Sigmoid colon (tissue), 7 donors: Measurements from ENCODE around the gene NUCB1. TPM values are rescaled to one million over a fixed set of nuclear protein-coding genes. Genes with fewer than 3 reads are reported as not detected.
"Not testable (repeated sequence)": the region's sequence is repeated elsewhere in the genome, so short reads cannot be mapped to it uniquely, and the experiment has no call there.

Source experiments
- DNase-seq: peaks from one replicate; pipeline ENCODE4 v3.0.0-alpha.2; 2019
- H3K27ac ChIP-seq, 4 donors: fragments of 200-600 bp; sonication (generic); one replicate each; pipeline ENCODE4 v1.5.1; 2016 to 2019; ENCODE audit warnings: mild to moderate bottlenecking in 1 of 4
- H3K27me3 ChIP-seq, 3 donors: fragments of 200-600 bp; sonication (generic); one replicate each; pipeline ENCODE4 v1.5.1; 2019; ENCODE audit warnings: mild to moderate bottlenecking in 1 of 3
- H3K36me3 ChIP-seq, 4 donors: fragments of 200-600 bp; sonication (generic); one replicate each; pipeline ENCODE4 v1.5.1; 2016 to 2019
- H3K4me1 ChIP-seq, 4 donors: fragments of 200-600 bp; sonication (generic); one replicate each; pipeline ENCODE4 v1.5.1; 2017 to 2019
- H3K4me3 ChIP-seq, 4 donors: fragments of 200-600 bp; sonication (generic); one replicate each; pipeline ENCODE4 v1.5.1; 2017 to 2019; ENCODE audit warnings: mild to moderate bottlenecking in 2 of 4, moderate library complexity in 1 of 4
- H3K9me3 ChIP-seq, 4 donors: fragments of 200-600 bp in 3 of 4; sonication (generic) in 3 of 4; one replicate each; pipeline versions ENCODE4 v1.5.1 to v1.6.1; 2013 to 2019
- CTCF ChIP-seq, 4 experiments: fragments of 450-650 bp in 3 of 4; fragments of 200-600 bp in 1 of 4; IDR thresholded peaks; one replicate each; pipeline ENCODE4 v1.5.1; 2016 to 2019; ENCODE audit warnings: antibody characterized with exemption in 4 of 4, mild to moderate bottlenecking in 3 of 4, moderate library complexity in 2 of 4
- EP300 ChIP-seq, 4 donors: sonication (generic); formaldehyde crosslinking; IDR thresholded peaks; one replicate each; pipeline ENCODE4 v1.6.1; 2017; ENCODE audit warnings: antibody characterized with exemption in 4 of 4
- POLR2A ChIP-seq, 2 donors: fragments of 450-650 bp; IDR thresholded peaks; one replicate each; pipeline ENCODE4 v1.6.1; 2016; ENCODE audit warnings: antibody characterized with exemption in 2 of 2, mild to moderate bottlenecking in 2 of 2, moderate library complexity in 2 of 2
- POLR2AphosphoS5 ChIP-seq, 4 donors: sonication (generic); formaldehyde crosslinking; IDR thresholded peaks; one replicate each; pipeline ENCODE4 v1.6.1; 2017; ENCODE audit warnings: antibody characterized with exemption in 4 of 4
- WGBS, 2 donors: extraction: QIAGEN DNeasy Blood & Tissue Kit; methylation state at CpG; one replicate each; pipeline ENCODE4 v1.1.7; 2013; 5-methylcytosine and 5-hydroxymethylcytosine counted together
- intact Hi-C: fragments of 100-400 bp; cut with DNase I; formaldehyde crosslinking; loops from one replicate; pipeline ENCODE4 v1.15.1; 2023
- polyA plus RNA-seq, 3 donors: library from polyadenylated mRNA; stranded (reverse); fragments of 200-250 nt; gene quantifications; one replicate each; pipeline ENCODE4 v1.2.3, GENCODE V29; 2013
- total RNA-seq, 4 donors: library from RNA; depleted of rRNA; stranded (reverse); fragments of >200 nt; gene quantifications; one replicate each; pipeline ENCODE4 v1.1.0, GENCODE V29; 2016
- donor health status: healthy with polysubstance abuse.
- donor health status: Bipolar disorder and iron deficiency.
- donor health status: healthy.

NUCB1 gene
- total and polyA plus RNA-seq, 7 donors = 43.0 to 303 (median 174) TPM

- 94 to 96% methylated on average over 14 of the region's 14 CpGs for WGBS, 2 donors
- no peak for DNase-seq
- Histone ChIP-seq H3K4me1 (peaks cover 0 to 26% (median 25%) of the 10 kb centered on the region in 4 donors), H3K27ac (no peak overlapping the region), H3K9me3 (no peaks in the 10 kb centered on the region), H3K27me3 (no peaks in the 10 kb centered on the region), H3K4me3 (no peak overlapping the region), H3K36me3 (peaks cover 1 to 67% (median 41%) of the 10 kb centered on the region in 4 donors)
- TF ChIP-seq POLR2AphosphoS5 (IDR thresholded peaks at IDR 0.05) = no peak
- no peak for TF ChIP-seq CTCF (IDR thresholded peaks at IDR 0.05)
- no peak for TF ChIP-seq EP300 (IDR thresholded peaks at IDR 0.05)
- no peak for TF ChIP-seq POLR2A (IDR thresholded peaks at IDR 0.05)
- intact Hi-C loops = no loop called here
Measured at GRCh38 chr19:48905664-48906063, 5.6 kb downstream of the NUCB1 start.

- DNase-seq = no peak
- 96 to 97% methylated on average over 10 of the region's 10 CpGs for WGBS, 2 donors
- no peaks in the 10 kb centered on the region for H3K9me3 ChIP-seq
- H3K4me1 ChIP-seq = peaks cover 0 to 20% (median 18%) of the 10 kb centered on the region in 4 donors
- no peaks in the 10 kb centered on the region for H3K27me3 ChIP-seq
- TF ChIP-seq POLR2A (IDR thresholded peaks at IDR 0.05) (no peak), EP300 (IDR thresholded peaks at IDR 0.05) (no peak), CTCF (IDR thresholded peaks at IDR 0.05) (no peak), POLR2AphosphoS5 (IDR thresholded peaks at IDR 0.05) (no peak)
- peaks cover 6 to 73% (median 46%) of the 10 kb centered on the region in 4 donors for H3K36me3 ChIP-seq
- H3K27ac ChIP-seq = no peak overlapping the region
- no peak overlapping the region for H3K4me3 ChIP-seq
- intact Hi-C loops = no loop called here
Measured at GRCh38 chr19:48906324-48906723, 6.2 kb downstream of the NUCB1 start.

GRCh38 chr19:48907671-48908070 is 7.6 kb downstream of the NUCB1 start:
- 43 to 81% methylated on average over 14 of the region's 14 CpGs for WGBS, 2 donors
- Histone ChIP-seq H3K27ac (no peak overlapping the region), H3K4me3 (no peak overlapping the region), H3K9me3 (no peaks in the 10 kb centered on the region), H3K27me3 (no peaks in the 10 kb centered on the region), H3K36me3 (peaks cover 13 to 87% (median 57%) of the 10 kb centered on the region in 4 donors), H3K4me1 (peaks cover 0 to 6% (median 5%) of the 10 kb centered on the region in 4 donors)
- no peak for TF ChIP-seq POLR2A (IDR thresholded peaks at IDR 0.05)
- no peak for DNase-seq
- intact Hi-C loops = no loop called here

- H3K4me3 ChIP-seq, H3K4me1 ChIP-seq, DNase-seq, H3K9me3 ChIP-seq, H3K27me3 ChIP-seq: not testable (repeated sequence)
- peaks cover 28 to 98% (median 74%) of the 10 kb centered on the region in 4 donors for H3K36me3 ChIP-seq
- intact Hi-C loops = loop anchor here (5.0 kb wide), 1 partner anchor 48 kb away; no protein-coding TSS in a partner anchor
- H3K27ac ChIP-seq = peak overlapping the region in 1 of 4 donors; percentile 25
- WGBS, 2 donors = 80 to 94% methylated on average over 11 of the region's 11 CpGs
Measured at GRCh38 chr19:48909424-48910077, 9.4 kb downstream of the NUCB1 start.

- no peaks in the 10 kb centered on the region for H3K27me3 ChIP-seq
- TF ChIP-seq POLR2A (IDR thresholded peaks at IDR 0.05) = no peak
- TF ChIP-seq CTCF (IDR thresholded peaks at IDR 0.05) = no peak
- no peak for TF ChIP-seq POLR2AphosphoS5 (IDR thresholded peaks at IDR 0.05)
- no peak for TF ChIP-seq EP300 (IDR thresholded peaks at IDR 0.05)
- H3K4me3 ChIP-seq = no peak overlapping the region
- H3K27ac ChIP-seq = no peak overlapping the region
- 87 to 95% methylated on average over 2 of the region's 2 CpGs for WGBS, 2 donors
- intact Hi-C loops = loop anchor here (5.0 kb wide), 1 partner anchor 46 kb away; no protein-coding TSS in a partner anchor
- DNase-seq = no peak
- H3K9me3 ChIP-seq = no peaks in the 10 kb centered on the region
- H3K4me1 ChIP-seq = no peaks in the 10 kb centered on the region
- H3K36me3 ChIP-seq = peaks cover 28 to 97% (median 70%) of the 10 kb centered on the region in 4 donors
Measured at GRCh38 chr19:48910803-48911202, 10.7 kb downstream of the NUCB1 start.
